KBM-7 (cell line): ENCODE data around the gene UBR3.

Experiments used
- DNase-seq: peaks from one replicate; pipeline ENCODE4 v3.0.0-alpha.2; 2015
- in situ Hi-C: fragments of 300-500 bp; cut with MboI; formaldehyde crosslinking; loops from 2 replicates; pipeline ENCODE4 v1.14.3; 2020; ENCODE audit warnings: low sequenced_read_pairs, low pct_unique_long_range_greater_than_20kb, mixed read lengths

UBR3 gene

GRCh38 chr2:169979025-169979424, 151.8 kb downstream of the UBR3 start:
- in situ Hi-C loops = no loop called here
- DNase-seq = no peak

- DNase-seq = no peak
- in situ Hi-C loops = no loop called here
Observed at GRCh38 chr2:169980001-169980400, 152.7 kb downstream of the UBR3 start.

- in situ Hi-C loops = no loop called here
- peak; percentile 19 for DNase-seq
Observed at GRCh38 chr2:169980643-169981042, 153.4 kb downstream of the UBR3 start.

GRCh38 chr2:169982929-169983328, 155.7 kb downstream of the UBR3 start:
- no peak for DNase-seq
- in situ Hi-C loops = no loop called here

GRCh38 chr2:169983506-169983905, 156.3 kb downstream of the UBR3 start:
- DNase-seq = no peak
- in situ Hi-C loops = no loop called here

GRCh38 chr2:169984145-169984544, 156.9 kb downstream of the UBR3 start:
- in situ Hi-C loops = no loop called here
- no peak for DNase-seq

- in situ Hi-C loops = no loop called here
- no peak for DNase-seq
Observed at GRCh38 chr2:169994752-169995151, 167.5 kb downstream of the UBR3 start.

GRCh38 chr2:169997140-169997887, 170.1 kb downstream of the UBR3 start:
- no peak for DNase-seq

GRCh38 chr2:169999054-169999453, 171.8 kb downstream of the UBR3 start:
- DNase-seq = no peak
- in situ Hi-C loops = no loop called here

More at GRCh38 chr2:169997140-169997887, 170.1 kb downstream of the UBR3 start:
- in situ Hi-C loops = no loop called here

GRCh38 chr2:170002096-170002495, 174.8 kb downstream of the UBR3 start:
- in situ Hi-C loops = no loop called here
- no peak for DNase-seq

GRCh38 chr2:170005702-170006101, 178.4 kb downstream of the UBR3 start:
- in situ Hi-C loops = no loop called here
- no peak for DNase-seq

GRCh38 chr2:170006587-170007325, 179.5 kb downstream of the UBR3 start:
- DNase-seq = no peak
- in situ Hi-C loops = no loop called here

GRCh38 chr2:170009209-170009608, 182.0 kb downstream of the UBR3 start:
- DNase-seq = no peak
- in situ Hi-C loops = no loop called here

GRCh38 chr2:170012773-170013172, 185.5 kb downstream of the UBR3 start:
- in situ Hi-C loops = no loop called here
- no peak for DNase-seq

- peak; percentile 8 for DNase-seq
- in situ Hi-C loops = no loop called here
Observed at GRCh38 chr2:170013802-170014551, 186.7 kb downstream of the UBR3 start.

GRCh38 chr2:170014769-170015168, 187.5 kb downstream of the UBR3 start:
- in situ Hi-C loops = no loop called here

GRCh38 chr2:170017860-170018532, 190.7 kb downstream of the UBR3 start:
- in situ Hi-C loops = no loop called here
- no peak for DNase-seq

More at GRCh38 chr2:170014769-170015168, 187.5 kb downstream of the UBR3 start:
- no peak for DNase-seq

- in situ Hi-C loops = no loop called here
- no peak for DNase-seq
Observed at GRCh38 chr2:170019060-170019805, 192.0 kb downstream of the UBR3 start.

GRCh38 chr2:170020777-170021176, 193.5 kb downstream of the UBR3 start:
- in situ Hi-C loops = no loop called here

More at GRCh38 chr2:170020777-170021176, 193.5 kb downstream of the UBR3 start:
- no peak for DNase-seq
